ENCODE results near the gene KIR3DL3.
"Not testable (repeated sequence)": the region's sequence is repeated elsewhere in the genome, so short reads cannot be mapped to it uniquely, and the experiment has no call there.

DNA sequence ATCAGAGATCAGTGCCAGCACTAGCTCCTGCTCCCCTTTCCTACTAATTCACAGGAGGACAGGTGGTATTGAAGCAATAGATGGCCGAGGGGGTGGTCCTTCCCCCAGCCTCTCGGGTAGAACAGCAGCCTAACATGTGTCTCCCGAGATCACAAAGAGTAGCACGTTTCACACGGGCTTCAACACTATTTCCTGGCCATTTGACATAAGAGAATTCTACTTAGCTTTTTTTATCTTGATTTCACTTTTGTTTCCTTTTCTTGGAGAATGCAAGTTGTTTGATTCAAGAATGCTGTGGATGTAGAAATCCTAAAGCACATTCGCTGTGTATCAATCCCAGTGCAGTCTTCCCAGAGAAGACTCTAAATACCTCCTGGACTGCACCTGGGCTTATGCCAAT is 26.0 kb downstream of the KIR3DL3 start:
- not testable (repeated sequence) for TF ChIP-seq POLR2A (IDR thresholded peaks at IDR 0.05; ENCODE audit: low read length); GATA1 (IDR thresholded peaks at IDR 0.05; ENCODE audit: low read depth, low read length)
